HG02571 (cell line): ENCODE data around the gene RASD1.
"Not testable (repeated sequence)": the region's sequence is repeated elsewhere in the genome, so short reads cannot be mapped to it uniquely, and the experiment has no call there.

Experiments used
- ATAC-seq: cut with Tn5 transposase; IDR thresholded peaks from one replicate; pipeline ENCODE4 v1.9.1; 2021; ENCODE audit warnings: mild to moderate bottlenecking, moderate library complexity; ENCODE audit not compliant: unreplicated experiment

Gene RASD1

DNA sequence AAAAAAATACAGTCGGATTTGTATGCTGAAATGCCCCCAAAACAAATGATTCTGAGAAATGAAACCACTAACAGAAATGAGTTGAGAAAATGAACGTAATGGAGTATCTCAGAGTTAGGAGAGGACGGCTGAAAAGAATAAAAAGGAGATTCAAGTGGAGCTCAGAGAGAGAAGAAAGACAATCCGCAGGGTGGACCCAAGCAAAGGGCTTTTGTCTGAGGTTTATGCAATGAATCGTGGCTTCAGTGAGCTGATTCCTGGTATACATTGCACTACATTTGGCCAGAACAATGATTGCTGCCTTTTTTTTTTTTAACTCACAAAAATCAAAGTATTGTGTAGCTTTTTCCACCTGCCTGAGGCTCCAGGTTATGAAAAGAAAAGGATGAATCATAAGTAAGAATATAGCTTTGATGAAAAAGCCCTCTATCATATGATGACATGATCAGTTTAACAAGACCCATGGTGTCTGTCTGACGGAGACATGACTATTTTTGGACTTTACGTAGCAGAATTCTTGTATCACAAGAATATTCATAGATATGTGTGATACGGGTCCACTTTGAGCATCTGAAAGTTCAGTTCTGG is 23.8 kb downstream of the RASD1 start:
- ATAC-seq = no peak

- ATAC-seq = no peak
Observed at GRCh38 chr17:17469996-17470395, 26.2 kb downstream of the RASD1 start.

DNA sequence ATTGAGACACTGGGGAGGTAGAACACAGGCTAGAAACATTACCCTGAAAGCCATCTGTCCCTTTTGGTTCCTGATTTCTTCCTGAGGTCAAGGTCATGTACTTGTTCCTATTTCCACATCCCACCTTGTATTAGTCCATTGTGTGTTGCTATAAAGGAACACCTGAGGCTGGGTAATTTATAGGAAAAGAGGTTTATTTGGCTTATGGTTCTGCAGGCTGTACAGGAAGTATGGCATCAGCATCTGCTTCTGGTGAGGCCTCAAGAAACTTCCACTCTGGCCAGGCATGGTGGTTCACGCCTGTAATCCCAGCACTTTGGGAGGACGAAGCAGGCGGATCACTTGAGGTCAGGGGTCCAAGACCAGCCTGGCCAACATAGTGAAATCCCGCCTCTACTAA is 26.8 kb downstream of the RASD1 start:
- no peak for ATAC-seq

GRCh38 chr17:17468217-17469010 is 27.8 kb downstream of the RASD1 start:
- ATAC-seq = no peak

GRCh38 chr17:17467720-17468119 is 28.5 kb downstream of the RASD1 start:
- no peak for ATAC-seq

DNA sequence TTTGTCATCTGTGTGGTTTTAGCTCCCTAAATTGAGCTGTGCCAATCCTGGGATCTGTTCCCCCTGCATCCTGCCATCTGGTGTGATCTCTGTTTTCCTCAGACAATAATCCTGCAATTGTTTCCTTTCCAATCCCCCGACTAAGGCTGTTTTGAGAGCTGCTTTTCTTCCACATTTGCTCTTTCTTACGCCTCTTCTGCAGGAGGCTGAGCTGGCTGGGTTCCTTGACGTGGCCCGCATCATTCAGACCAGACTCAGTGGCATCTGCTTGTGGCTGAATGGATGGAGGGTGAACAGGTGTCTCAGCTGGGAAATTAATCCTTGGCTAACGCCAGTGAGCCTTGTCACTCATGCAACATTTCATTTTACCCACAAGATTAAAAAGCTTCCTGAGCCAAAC is 29.2 kb downstream of the RASD1 start:
- no peak for ATAC-seq

DNA sequence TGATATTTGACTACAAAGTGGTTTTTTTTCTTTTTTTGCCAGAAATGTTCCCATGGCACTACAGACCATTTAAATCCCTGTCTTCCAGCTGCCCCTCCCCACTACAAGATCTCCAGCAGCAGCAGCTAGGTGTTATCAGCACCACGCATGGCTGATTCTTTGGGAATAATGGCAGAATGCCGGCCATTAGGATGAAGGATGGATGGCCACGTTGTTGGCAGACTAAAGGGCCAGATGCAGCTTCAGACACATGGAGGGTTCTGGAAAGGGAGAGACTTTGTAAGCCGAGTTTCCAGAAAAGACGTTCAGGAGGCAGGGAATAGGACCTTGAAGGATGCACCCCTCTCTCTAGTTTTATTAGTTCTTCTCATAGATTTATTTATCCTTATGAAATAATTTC is 29.7 kb downstream of the RASD1 start:
- ATAC-seq = no peak

DNA sequence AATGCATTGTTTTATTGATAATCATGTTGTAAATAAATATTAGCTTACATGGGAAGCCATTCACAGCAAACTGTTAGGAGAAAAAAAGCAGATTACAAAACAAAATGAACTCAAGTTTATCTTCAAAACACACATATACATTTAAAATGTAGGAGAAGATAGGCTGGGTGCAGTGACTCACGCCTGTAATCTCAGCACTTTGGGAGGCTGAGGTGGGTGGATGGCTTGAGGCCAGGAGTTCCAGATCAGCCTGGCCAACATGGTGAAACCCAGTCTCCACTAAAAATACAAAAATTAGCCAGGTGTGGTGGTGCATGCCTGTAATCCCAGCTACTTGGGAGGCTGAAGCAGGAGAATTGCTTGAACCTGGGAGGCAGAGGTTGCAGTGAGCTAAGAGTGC is 30.3 kb downstream of the RASD1 start:
- not testable (repeated sequence) for ATAC-seq

- no peak for ATAC-seq
Observed at GRCh38 chr17:17463821-17464220, 32.4 kb downstream of the RASD1 start.

DNA sequence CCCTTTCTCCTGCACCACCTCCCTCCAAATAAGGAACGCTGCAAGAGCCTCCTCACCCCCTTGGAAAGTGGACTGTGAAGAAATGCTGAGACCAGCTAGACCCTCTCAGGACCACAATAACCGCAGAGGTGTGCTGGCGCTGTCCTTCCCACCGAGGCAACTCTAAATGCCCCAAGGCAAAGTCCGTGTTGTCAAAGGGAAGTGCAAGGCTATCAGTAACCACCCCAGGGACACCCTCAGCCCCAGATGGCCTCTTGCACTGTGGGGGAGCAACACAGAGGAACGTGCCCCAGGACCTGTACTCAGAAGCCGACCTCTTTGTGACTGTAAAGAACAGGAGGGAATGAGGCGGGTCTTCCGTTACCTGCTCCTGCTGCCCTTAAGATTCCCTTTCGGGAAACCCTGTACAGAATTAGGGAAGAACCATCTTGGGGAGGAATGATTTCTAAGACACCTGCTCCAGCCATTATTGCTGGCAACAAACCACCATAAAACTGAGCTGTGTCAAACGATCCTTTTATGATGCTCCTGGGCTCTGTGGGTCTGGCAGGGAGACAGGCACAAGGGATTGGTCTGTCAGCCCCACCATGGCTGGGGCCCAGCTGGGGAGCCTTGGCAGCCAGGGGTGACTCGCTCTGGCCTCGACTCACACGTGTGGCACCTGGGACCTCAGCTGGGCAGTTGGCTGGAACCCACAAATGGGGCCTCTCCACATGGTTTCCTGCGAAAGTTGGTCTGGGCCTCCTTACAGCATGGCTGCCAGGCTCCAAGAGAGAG is 34.0 kb downstream of the RASD1 start:
- ATAC-seq = no peak

- ATAC-seq = no peak
Observed at GRCh38 chr17:17460038-17460437, 36.2 kb downstream of the RASD1 start.

GRCh38 chr17:17457680-17458079 is 38.5 kb downstream of the RASD1 start:
- ATAC-seq = no peak

- ATAC-seq = no peak
Observed at GRCh38 chr17:17456251-17456650, 39.9 kb downstream of the RASD1 start.

DNA sequence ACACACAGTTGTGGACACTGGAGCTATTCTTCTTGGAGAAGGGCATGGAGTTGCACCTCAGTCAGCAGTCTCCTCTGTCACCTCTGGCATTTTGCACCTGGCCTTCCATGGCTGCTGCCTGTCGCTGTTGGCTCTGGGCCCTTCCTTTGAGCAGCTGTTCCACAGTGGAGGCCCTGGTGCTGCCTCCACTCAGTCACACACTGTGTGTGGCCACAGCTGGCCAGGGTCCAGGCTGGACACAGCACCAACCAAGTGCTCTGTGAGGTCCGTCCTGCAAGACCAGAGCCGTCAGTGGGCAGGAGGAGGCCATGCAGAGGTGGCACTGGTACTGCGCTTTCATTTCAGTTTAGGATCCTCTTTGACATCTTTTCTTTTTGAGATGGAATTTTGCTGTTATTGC is 41.0 kb downstream of the RASD1 start:
- no peak for ATAC-seq

DNA sequence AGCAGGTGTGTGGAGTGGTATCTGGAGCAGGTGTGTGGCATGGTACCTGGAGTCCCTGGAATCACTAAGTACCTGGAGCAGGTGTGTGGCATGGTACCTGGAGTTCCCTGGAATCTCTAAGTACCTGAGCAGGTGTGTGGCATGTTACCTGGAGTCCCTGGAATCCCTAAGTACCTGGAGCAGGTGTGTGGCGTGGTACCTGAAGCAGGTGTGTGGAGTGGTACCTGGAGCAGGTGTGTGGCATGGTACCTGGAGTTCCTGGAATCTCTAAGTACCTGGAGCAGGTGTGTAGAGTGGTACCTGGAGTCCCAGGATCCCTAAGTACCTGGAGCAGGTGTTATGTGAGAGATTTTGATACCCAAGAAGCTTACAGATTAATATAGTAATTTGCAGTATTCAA is 41.5 kb downstream of the RASD1 start:
- ATAC-seq = not testable (repeated sequence)

- no peak for ATAC-seq
Observed at GRCh38 chr17:17454276-17454675, 41.9 kb downstream of the RASD1 start.

- no peak for ATAC-seq
Observed at GRCh38 chr17:17453088-17453487, 43.1 kb downstream of the RASD1 start.

DNA sequence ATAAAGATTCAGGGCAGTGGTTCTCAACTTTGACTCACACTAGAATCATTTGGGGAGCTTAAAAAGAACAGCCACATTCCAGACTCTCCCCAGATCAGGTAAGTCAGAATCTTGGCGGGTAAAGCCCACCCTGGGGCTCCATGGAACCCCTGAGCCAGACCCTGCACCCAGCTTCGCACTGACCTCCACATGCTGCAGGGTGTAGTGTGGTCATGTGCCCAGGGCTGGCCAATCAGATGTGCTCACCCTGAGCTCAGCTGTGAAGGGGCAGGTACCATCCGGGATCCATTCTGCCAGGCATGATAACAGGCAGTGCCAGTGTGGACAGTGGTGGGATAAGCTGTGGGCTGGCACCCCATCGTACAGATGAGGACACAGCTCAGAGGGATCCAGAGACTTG is 47.5 kb downstream of the RASD1 start:
- ATAC-seq = no peak

GRCh38 chr17:17448076-17448475 is 48.1 kb downstream of the RASD1 start:
- no peak for ATAC-seq

DNA sequence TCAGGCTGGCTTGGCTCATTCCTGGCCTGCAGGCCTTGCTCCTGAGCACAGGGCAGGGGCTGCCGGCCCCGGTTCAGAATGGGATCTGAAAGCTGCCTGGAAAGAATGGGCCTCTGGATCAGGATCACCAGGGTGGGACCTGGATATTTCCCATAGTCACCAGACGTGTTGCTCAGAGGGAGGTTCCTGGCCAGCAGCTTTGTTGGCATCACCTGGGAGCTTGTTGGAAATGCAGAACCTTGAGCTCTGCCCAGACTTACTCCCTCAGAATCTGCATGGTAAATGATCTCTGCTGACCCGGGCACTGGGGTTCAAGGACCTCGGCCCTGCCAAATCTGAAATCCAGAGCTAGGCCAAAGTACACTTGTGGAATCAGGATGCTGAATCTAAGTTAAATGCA is 48.9 kb downstream of the RASD1 start:
- no peak for ATAC-seq

DNA sequence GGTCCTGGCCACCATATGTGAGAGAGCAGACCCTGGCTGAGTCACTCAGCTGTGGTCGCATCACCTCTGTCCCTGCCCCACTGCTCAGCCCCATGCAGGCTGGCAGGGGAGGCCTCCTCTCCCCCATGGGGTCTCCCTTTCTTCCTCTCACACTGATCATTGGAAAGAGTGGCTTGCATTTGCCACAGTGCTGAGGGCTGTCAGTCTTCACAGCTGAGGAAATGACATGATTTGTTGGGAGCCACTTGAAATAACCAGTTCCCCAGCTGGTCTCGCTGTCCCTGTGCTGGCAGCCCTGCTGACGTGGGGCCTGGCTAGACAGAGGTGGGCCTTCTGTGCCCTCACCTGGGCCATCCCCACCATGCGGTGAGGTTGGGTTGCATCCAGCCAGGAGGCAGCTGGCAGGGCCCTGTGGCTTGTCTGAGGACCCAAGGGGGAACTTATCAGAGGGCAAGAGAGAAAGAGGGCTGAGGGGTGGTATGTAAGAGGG is 49.5 kb downstream of the RASD1 start:
- no peak for ATAC-seq
